GM18507 (cell line): ENCODE data around the gene EEFSEC.

Experiments used
- DNase-seq: peaks from one replicate; pipeline ENCODE4 v3.0.0; 2011; ENCODE audit warnings: low read depth; ENCODE audit not compliant: insufficient read length; ENCODE audit errors: extremely low spot score
- FAIRE-seq: peaks from 2 replicates; lab custom pipeline; 2011; peaks lifted over from hg19 to GRCh38; lab: Jason Lieb, UNC

EEFSEC gene

DNA sequence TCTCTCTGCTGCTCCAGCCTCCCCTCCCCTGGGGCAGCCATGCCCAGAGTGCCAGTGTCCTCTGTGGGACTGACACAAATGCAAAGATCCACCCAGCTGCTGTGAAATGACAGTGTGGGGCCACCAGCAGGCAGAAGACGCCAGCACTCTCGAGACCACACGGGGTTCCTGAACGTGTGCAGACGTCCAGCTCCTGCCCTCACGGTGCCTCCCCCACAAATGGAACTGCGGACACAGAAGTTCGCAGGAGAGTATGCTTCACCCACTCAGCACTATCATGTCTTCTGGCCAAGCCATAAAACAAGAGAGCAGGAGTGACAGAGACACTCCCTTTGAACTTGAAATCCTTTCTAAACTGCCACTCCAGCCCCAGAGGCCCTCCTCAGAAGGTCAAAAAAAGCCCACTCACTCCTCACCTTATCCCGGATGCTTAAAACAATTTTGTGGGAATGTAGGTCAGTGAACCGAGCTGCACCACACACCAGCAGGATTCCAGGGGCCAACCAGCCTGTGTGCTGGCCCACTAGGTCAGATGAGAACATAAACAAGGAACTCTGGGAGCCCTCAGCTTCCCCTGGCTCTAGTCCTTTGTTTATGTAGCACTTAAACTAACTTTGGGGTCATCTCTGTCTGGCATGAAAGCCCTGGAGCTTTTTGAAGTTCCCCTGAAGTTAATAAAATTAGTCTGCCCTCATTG is 200.9 kb downstream of the EEFSEC start:
- FAIRE-seq, result no peak

GRCh38 chr3:128354788-128355542 is 201.7 kb downstream of the EEFSEC start:
- DNase-seq (no peak), FAIRE-seq (no peak)

More for the DNA sequence above, 200.9 kb downstream of the EEFSEC start:
- DNase-seq, result no peak

GRCh38 chr3:128355543-128355919 is 202.2 kb downstream of the EEFSEC start:
- DNase-seq (no peak), FAIRE-seq (no peak)

- no peak for FAIRE-seq
- DNase-seq, result no peak
These were observed 203.5 kb downstream of the EEFSEC start for GRCh38 chr3:128356822-128357221.

DNA sequence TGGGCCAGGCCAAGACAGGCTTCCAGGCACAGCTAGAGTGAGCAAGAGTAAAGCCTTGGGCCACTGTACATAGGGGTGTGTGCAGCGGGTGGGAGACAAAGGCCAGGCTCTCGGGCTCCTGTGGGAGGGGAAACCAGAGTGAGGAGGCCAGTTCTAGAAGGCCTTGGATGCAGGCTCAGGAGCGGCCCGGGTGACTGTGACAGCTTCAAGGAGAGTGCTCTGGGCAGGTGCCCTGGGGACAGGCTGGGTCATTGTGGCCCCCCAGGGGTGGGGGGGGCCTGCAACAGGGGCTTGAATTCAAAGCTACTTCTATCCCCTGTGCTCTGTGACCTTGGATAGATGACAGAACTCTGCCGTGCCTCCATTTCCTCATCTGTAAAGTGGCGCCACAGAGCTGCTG is 204.3 kb downstream of the EEFSEC start:
- DNase-seq (no peak), FAIRE-seq (no peak)

- FAIRE-seq, result no peak
- no peak for DNase-seq
These were observed 205.0 kb downstream of the EEFSEC start for GRCh38 chr3:128358156-128358895.

- FAIRE-seq (no peak), DNase-seq (no peak)
These were observed 205.9 kb downstream of the EEFSEC start for GRCh38 chr3:128359060-128359664.

- no peak for FAIRE-seq
These were observed 206.8 kb downstream of the EEFSEC start for GRCh38 chr3:128359846-128360642.

GRCh38 chr3:128360705-128361271 is 207.5 kb downstream of the EEFSEC start:
- FAIRE-seq (no peak), DNase-seq (no peak)

More at GRCh38 chr3:128359846-128360642, 206.8 kb downstream of the EEFSEC start:
- no peak for DNase-seq

- no peak for FAIRE-seq
- no peak for DNase-seq
These were observed 209.0 kb downstream of the EEFSEC start for GRCh38 chr3:128362026-128362965.

- FAIRE-seq, result no peak
- DNase-seq, result no peak
These were observed 211.0 kb downstream of the EEFSEC start for GRCh38 chr3:128364291-128364690.

- FAIRE-seq, result no peak
- no peak for DNase-seq
These were observed 211.6 kb downstream of the EEFSEC start for GRCh38 chr3:128364808-128365360.

- no peak for DNase-seq
- no peak for FAIRE-seq
These were observed 212.9 kb downstream of the EEFSEC start for GRCh38 chr3:128366136-128366535.

GRCh38 chr3:128366652-128367051 is 213.4 kb downstream of the EEFSEC start:
- no peak for FAIRE-seq
- DNase-seq, result no peak

DNA sequence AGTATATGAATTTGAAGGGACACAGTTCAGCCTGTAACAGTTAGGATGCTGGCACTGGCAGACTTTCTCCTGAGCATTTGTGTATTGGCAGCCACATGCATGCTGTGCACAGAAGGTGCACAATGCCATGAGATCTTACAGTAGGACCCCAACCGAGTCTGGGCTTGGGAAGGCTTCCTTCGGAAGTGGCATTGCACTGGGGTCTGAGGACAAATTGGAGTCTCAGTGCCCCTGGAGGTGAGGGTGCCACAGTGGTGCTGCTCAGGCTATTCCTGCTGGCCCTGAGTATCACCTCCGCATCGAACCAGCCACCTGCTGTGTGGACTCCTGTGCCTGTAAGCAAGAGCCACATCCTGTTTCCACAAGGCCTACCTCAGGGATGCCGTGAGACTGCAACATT is 213.9 kb downstream of the EEFSEC start:
- DNase-seq (no peak), FAIRE-seq (no peak)

- no peak for DNase-seq
These were observed 214.5 kb downstream of the EEFSEC start for GRCh38 chr3:128367761-128368160.

GRCh38 chr3:128368626-128369025 is 215.3 kb downstream of the EEFSEC start:
- FAIRE-seq (no peak), DNase-seq (no peak)

More at GRCh38 chr3:128367761-128368160, 214.5 kb downstream of the EEFSEC start:
- FAIRE-seq, result no peak
